LHCN-M2 (cell line): Measurements from ENCODE around the gene TBCC. TPM values are rescaled to one million over a fixed set of nuclear protein-coding genes. Genes with fewer than 3 reads are reported as not detected.
"Not testable (repeated sequence)": the region's sequence is repeated elsewhere in the genome, so short reads cannot be mapped to it uniquely, and the experiment has no call there.

Experiments
- DNase-seq: peaks from one replicate; pipeline ENCODE4 v3.0.0-alpha.2; 2012; ENCODE audit warnings: low read depth
- polyA plus RNA-seq: library from polyadenylated mRNA; unstranded; fragments of >200 nt; gene quantifications from one replicate; pipeline ENCODE4 v1.2.1, GENCODE V29; 2012; ENCODE audit warnings: missing spikeins
- total RNA-seq: library from RNA; depleted of rRNA; stranded (reverse); fragments of >200 nt; gene quantifications from 2 replicates; pipeline ENCODE4 v1.2.3, GENCODE V29; 2014; rRNA removed

Gene TBCC
- 42.8 and 48.3 TPM in 2 replicates for total RNA-seq
- 18.9 TPM for polyA plus RNA-seq

GRCh38 chr6:42745640-42746462 is at the start of gene TBCC:
TSS of gene TBCC (minus strand) at chr6:42746103. CDS start at chr6:42746073, 30 bp downstream.
- DNase-seq = peak; percentile 99

GRCh38 chr6:42795651-42796050 is 49.7 kb upstream of the TBCC start:
- DNase-seq = no peak

GRCh38 chr6:42791706-42792320 is 45.9 kb upstream of the TBCC start:
- peak; percentile 28 for DNase-seq

GRCh38 chr6:42790549-42791181 is 44.8 kb upstream of the TBCC start:
- no peak for DNase-seq

GRCh38 chr6:42788671-42789070 is 42.8 kb upstream of the TBCC start:
- DNase-seq = no peak

GRCh38 chr6:42787063-42787472 is 41.2 kb upstream of the TBCC start:
- DNase-seq = no peak

- DNase-seq = no peak
These were observed 40.7 kb upstream of the TBCC start for GRCh38 chr6:42786525-42786985.

GRCh38 chr6:42784717-42785498 is 39.0 kb upstream of the TBCC start:
- DNase-seq = no peak

GRCh38 chr6:42783876-42784642 is 38.2 kb upstream of the TBCC start:
- no peak for DNase-seq

GRCh38 chr6:42783177-42783875 is 37.4 kb upstream of the TBCC start:
- DNase-seq = peak; percentile 65

GRCh38 chr6:42782689-42783176 is 36.8 kb upstream of the TBCC start:
- peak; percentile 88 for DNase-seq

- DNase-seq = peak; percentile 84
These were observed 36.1 kb upstream of the TBCC start, which contains the start of gene BICRAL for GRCh38 chr6:42781796-42782688. TSS of gene BICRAL (plus strand) at chr6:42782052. CDS start at chr6:42822023, 39,971 bp downstream.

- DNase-seq = peak; percentile 23
These were observed 35.6 kb upstream of the TBCC start for GRCh38 chr6:42781546-42781795.

- no peak for DNase-seq
These were observed 33.6 kb upstream of the TBCC start for GRCh38 chr6:42779521-42779920.

- DNase-seq = no peak
These were observed 32.2 kb upstream of the TBCC start for GRCh38 chr6:42778122-42778521.

- DNase-seq = peak; percentile 68
These were observed 31.4 kb upstream of the TBCC start for GRCh38 chr6:42777126-42777822.

GRCh38 chr6:42774821-42775487 is 29.1 kb upstream of the TBCC start:
- not testable (repeated sequence) for DNase-seq

- no peak for DNase-seq
These were observed 28.3 kb upstream of the TBCC start for GRCh38 chr6:42774201-42774600.
